Suprapubic skin (tissue), 3 donors: ENCODE results near the gene IL6.

Experiments
- EP300 ChIP-seq: sonication (generic); formaldehyde crosslinking; IDR thresholded peaks from one replicate; pipeline ENCODE4 v1.6.1; 2017; ENCODE audit warnings: antibody characterized with exemption
- POLR2A ChIP-seq, 2 donors: fragments of 450-650 bp; IDR thresholded peaks; one replicate each; pipeline ENCODE4 v1.6.1; 2017; ENCODE audit warnings: antibody characterized with exemption in 2 of 2, mild to moderate bottlenecking in 2 of 2, moderate library complexity in 2 of 2
- TF ChIP-seq, protein P1 (sequence below), 2 donors: fragments of 200-600 bp in 1 of 2; fragments of 450-650 bp in 1 of 2; sonication (generic) in 1 of 2; IDR thresholded peaks; one replicate each; pipeline ENCODE4 v1.5.1; 2016 to 2019; ENCODE audit warnings: antibody characterized with exemption in 2 of 2, mild to moderate bottlenecking in 1 of 2, moderate library complexity in 1 of 2

DNA sequence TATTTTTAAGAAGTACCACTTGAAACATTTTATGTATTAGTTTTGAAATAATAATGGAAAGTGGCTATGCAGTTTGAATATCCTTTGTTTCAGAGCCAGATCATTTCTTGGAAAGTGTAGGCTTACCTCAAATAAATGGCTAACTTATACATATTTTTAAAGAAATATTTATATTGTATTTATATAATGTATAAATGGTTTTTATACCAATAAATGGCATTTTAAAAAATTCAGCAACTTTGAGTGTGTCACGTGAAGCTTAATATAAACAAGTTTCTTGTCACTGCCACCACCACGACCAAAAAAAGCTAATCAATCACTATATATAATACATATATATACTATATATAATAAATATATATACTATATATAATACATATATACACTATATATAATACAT, 4.8 kb downstream of the IL6 start:
- TF ChIP-seq, protein P1, sequence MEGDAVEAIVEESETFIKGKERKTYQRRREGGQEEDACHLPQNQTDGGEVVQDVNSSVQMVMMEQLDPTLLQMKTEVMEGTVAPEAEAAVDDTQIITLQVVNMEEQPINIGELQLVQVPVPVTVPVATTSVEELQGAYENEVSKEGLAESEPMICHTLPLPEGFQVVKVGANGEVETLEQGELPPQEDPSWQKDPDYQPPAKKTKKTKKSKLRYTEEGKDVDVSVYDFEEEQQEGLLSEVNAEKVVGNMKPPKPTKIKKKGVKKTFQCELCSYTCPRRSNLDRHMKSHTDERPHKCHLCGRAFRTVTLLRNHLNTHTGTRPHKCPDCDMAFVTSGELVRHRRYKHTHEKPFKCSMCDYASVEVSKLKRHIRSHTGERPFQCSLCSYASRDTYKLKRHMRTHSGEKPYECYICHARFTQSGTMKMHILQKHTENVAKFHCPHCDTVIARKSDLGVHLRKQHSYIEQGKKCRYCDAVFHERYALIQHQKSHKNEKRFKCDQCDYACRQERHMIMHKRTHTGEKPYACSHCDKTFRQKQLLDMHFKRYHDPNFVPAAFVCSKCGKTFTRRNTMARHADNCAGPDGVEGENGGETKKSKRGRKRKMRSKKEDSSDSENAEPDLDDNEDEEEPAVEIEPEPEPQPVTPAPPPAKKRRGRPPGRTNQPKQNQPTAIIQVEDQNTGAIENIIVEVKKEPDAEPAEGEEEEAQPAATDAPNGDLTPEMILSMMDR (IDR thresholded peaks at IDR 0.05): no peak
- TF ChIP-seq POLR2A (IDR thresholded peaks at IDR 0.05) (no peak), EP300 (no peak)
